ENCODE measurements around the gene PAFAH2. TPM values are rescaled to one million over a fixed set of nuclear protein-coding genes. Genes with fewer than 3 reads are reported as not detected.

The PAFAH2 gene
- total RNA-seq, 1 experiment from 2014 or later = 13.0 TPM

- intact Hi-C loops (cut with micrococcal nuclease) = no loop called here
- H3K4me2 ChIP-seq (ENCODE audit: low read length) = no peak overlapping the region
- ChIA-PET POLR2A (no interaction called here), RAD21 (ENCODE audit: low non-redundant PET in 1 of 2, low total read pairs in 2 of 2, uncharacterized antibody in 2 of 2, unreplicated experiment in 2 of 2) (no interaction called here), CTCF (no interaction called here)
- no peaks in the 10 kb centered on the region for H3K36me3 ChIP-seq (ENCODE audit: control insufficient read depth in 1 of 2, insufficient read depth in 2 of 2, low read length in 2 of 2)
- H3K4me3 ChIP-seq (replicated peaks in 1 of 2; ENCODE audit: low read depth in 1 of 2, low read length in 2 of 2) = no peak overlapping the region
- TF ChIP-seq POLR2A (IDR thresholded peaks at IDR 0.05; ENCODE audit: borderline replicate concordance, extremely low read depth, insufficient read depth, insufficient read length) = no peak
- TF ChIP-seq REST (IDR thresholded peaks at IDR 0.05; ENCODE audit: low read depth) = no peak
- no peak for TF ChIP-seq EZH2phosphoT487 (IDR thresholded peaks at IDR 0.05; ENCODE audit: borderline replicate concordance)
- no peak for TF ChIP-seq CEBPB (IDR thresholded peaks at IDR 0.05; ENCODE audit: low read depth)
- no peak for TF ChIP-seq YY1 (IDR thresholded peaks at IDR 0.05; ENCODE audit: extremely low read depth, insufficient replicate concordance, low read depth, low read length)
- no peak for DNase-seq (ENCODE audit: low read depth, low spot score)
- H3K9ac ChIP-seq (ENCODE audit: low read length) = no peak overlapping the region
- H3K4me1 ChIP-seq (ENCODE audit: control insufficient read depth in 1 of 2, insufficient read depth in 2 of 2, low read length in 2 of 2) = peaks cover 0 to 3% of the 10 kb centered on the region in 2 experiments; a peak in 2 of 4 replicates
- no peak overlapping the region for H2AFZ ChIP-seq (ENCODE audit: low read depth, low read length, poor library complexity, severe bottlenecking)
- H3K9me2 ChIP-seq (ENCODE audit: insufficient read depth) = no peaks in the 10 kb centered on the region
- no peak for ATAC-seq
- no peaks in the 10 kb centered on the region for H3K27me3 ChIP-seq (ENCODE audit: insufficient read depth, low read length)
- no TSS peak for BruUV-seq (replicated peaks)
- H3K9me3 ChIP-seq (ENCODE audit: control insufficient read depth in 1 of 2, insufficient read depth in 1 of 2, low read depth in 1 of 2, low read length in 2 of 2) = no peaks in the 10 kb centered on the region
- no peaks in the 10 kb centered on the region for H3K79me2 ChIP-seq (ENCODE audit: insufficient read depth, low read length)
- no peak overlapping the region for H3K27ac ChIP-seq (ENCODE audit: low read depth, low read length)
- H4K20me1 ChIP-seq (ENCODE audit: insufficient read depth) = no peaks in the 10 kb centered on the region
Measured at GRCh38 chr1:26014179-26014578, 16.3 kb upstream of the PAFAH2 start.

- POLR2A ChIA-PET = no interaction called here
- BruUV-seq (replicated peaks) = no TSS peak
- no peak for ATAC-seq
Measured at GRCh38 chr1:26012864-26013263, 15.0 kb upstream of the PAFAH2 start.

More at GRCh38 chr1:26012864-26013263, 15.0 kb upstream of the PAFAH2 start:
- H3K4me2 ChIP-seq (ENCODE audit: low read length) = no peak overlapping the region
- intact Hi-C loops (cut with micrococcal nuclease) = no loop called here
- DNase-seq (ENCODE audit: low read depth, low spot score) = no peak
- no peaks in the 10 kb centered on the region for H3K79me2 ChIP-seq (ENCODE audit: insufficient read depth, low read length)
- H3K4me3 ChIP-seq (replicated peaks in 1 of 2; ENCODE audit: low read depth in 1 of 2, low read length in 2 of 2) = no peak overlapping the region
- ChIA-PET RAD21 (ENCODE audit: low non-redundant PET in 1 of 2, low total read pairs in 2 of 2, uncharacterized antibody in 2 of 2, unreplicated experiment in 2 of 2) (no interaction called here), CTCF (no interaction called here)
- no peak overlapping the region for H3K9ac ChIP-seq (ENCODE audit: low read length)
- peaks cover 0 to 3% of the 10 kb centered on the region in 2 experiments; a peak in 2 of 4 replicates for H3K4me1 ChIP-seq (ENCODE audit: control insufficient read depth in 1 of 2, insufficient read depth in 2 of 2, low read length in 2 of 2)
- H3K27ac ChIP-seq (ENCODE audit: low read depth, low read length) = no peak overlapping the region
- no peak overlapping the region for H2AFZ ChIP-seq (ENCODE audit: low read depth, low read length, poor library complexity, severe bottlenecking)
- H3K27me3 ChIP-seq (ENCODE audit: insufficient read depth, low read length) = no peaks in the 10 kb centered on the region
- TF ChIP-seq EZH2 (IDR thresholded peaks at IDR 0.05) = no peak
- TF ChIP-seq FOSL1 (IDR thresholded peaks at IDR 0.05; ENCODE audit: low read depth) = no peak
- H3K36me3 ChIP-seq (ENCODE audit: control insufficient read depth in 1 of 2, insufficient read depth in 2 of 2, low read length in 2 of 2) = no peaks in the 10 kb centered on the region
- no peaks in the 10 kb centered on the region for H3K9me3 ChIP-seq (ENCODE audit: control insufficient read depth in 1 of 2, insufficient read depth in 1 of 2, low read depth in 1 of 2, low read length in 2 of 2)
- H4K20me1 ChIP-seq (ENCODE audit: insufficient read depth) = no peaks in the 10 kb centered on the region
- no peaks in the 10 kb centered on the region for H3K9me2 ChIP-seq (ENCODE audit: insufficient read depth)
